ENCODE measurements around the gene LHFPL6.

LHFPL6 gene

GRCh38 chr13:39306639-39307589 is 296.1 kb downstream of the LHFPL6 start:
- no peak for DNase-seq (ENCODE audit: low spot score)

GRCh38 chr13:39302820-39303219 is 300.2 kb downstream of the LHFPL6 start:
- no peak for DNase-seq (ENCODE audit: low spot score)

DNA sequence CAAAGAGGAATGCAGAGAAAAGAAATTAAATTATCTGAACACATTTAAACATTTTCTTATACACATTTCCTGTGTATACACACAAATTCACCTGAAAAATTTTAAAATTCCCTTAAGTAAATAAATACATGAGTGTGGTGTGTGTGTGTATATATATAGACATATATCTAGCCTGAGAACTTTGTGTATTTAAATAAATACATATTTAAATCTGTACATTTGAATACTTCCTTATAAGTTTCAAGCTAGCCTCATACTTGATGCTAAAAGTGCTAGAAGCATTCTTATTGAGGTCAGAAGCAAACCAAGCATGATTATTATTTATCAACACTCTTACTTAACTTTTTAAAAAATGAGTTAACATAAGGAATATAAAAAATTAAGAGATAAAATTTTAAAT is 304.0 kb downstream of the LHFPL6 start:
- DNase-seq (ENCODE audit: low spot score): no peak

GRCh38 chr13:39297664-39298171 is 305.3 kb downstream of the LHFPL6 start:
- no peak for DNase-seq (ENCODE audit: low spot score)

- DNase-seq (ENCODE audit: low spot score): no peak
Measured at GRCh38 chr13:39297023-39297422, 306.0 kb downstream of the LHFPL6 start.

DNA sequence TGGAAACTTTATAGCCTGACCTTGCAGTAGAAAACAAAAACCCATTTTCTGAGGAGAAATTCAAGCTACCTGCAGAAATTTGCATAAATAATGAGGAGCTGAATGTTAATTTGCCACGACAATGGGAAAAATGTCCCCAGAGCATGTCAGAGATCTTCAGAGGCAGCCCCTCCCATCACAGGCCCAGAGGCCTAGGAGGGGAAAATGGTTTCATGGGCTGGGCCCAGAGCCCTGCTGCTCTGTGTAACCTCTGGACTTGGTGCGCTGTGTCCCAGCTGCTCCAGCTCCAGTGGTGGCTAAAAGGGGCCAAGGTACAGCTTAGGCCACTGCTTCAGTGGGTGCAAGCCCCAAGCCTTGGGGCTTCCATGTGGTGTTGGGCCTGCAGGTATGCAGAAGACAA is 306.8 kb downstream of the LHFPL6 start:
- no peak for DNase-seq (ENCODE audit: low spot score)
